ENCODE data around the gene MSN. TPM values are rescaled to one million over a fixed set of nuclear protein-coding genes. Genes with fewer than 3 reads are reported as not detected.

The MSN gene
- polyA plus RNA-seq, 1 donor (not counting 4 experiments of a cell fraction or from before 2014, with no cell fraction given), result 421 TPM

DNA sequence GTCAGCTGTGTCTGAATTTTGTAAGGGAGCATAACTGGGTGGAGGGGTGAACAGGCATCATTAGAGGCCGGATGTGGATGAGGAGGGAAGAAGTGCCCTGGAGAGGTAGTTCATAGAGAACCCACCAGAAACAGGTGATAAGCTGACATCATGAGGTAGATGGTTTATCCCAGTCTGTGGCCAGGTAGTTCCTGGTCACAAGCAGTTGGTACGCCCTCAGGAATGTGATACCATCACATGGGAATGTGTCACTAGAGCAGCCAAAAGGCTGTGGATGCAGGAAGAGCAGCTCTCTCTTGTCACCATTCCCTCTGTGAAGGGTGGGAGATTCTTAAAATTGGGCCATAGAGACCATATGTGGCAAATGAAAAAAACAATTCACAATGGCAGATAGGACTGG lies 21.9 kb downstream of the MSN start:
- no peak for TF ChIP-seq EZH2 (IDR thresholded peaks at IDR 0.05; ENCODE audit: low read length)
- no peak for TF ChIP-seq CTCF (optimal IDR thresholded peaks at IDR 0.05 in 1 of 3, IDR thresholded peaks at IDR 0.05 in 1 of 3, conservative IDR thresholded peaks at IDR 0.05 in 1 of 3; ENCODE audit: extremely low read depth in 1 of 3, insufficient read depth in 2 of 3, low read length in 3 of 3)
- no peak overlapping the region for H3K9ac ChIP-seq (ENCODE audit: control insufficient read depth, extremely low read depth, insufficient read depth, low read length)
- no peak overlapping the region for H3K4me3 ChIP-seq (ENCODE audit: control insufficient read depth in 2 of 3, extremely low read depth in 1 of 3, insufficient read depth in 2 of 3, low read depth in 1 of 3, low read length in 3 of 3)
- peaks cover 30% of the 10 kb centered on the region for H3K4me1 ChIP-seq (ENCODE audit: control insufficient read depth, extremely low read depth, insufficient read depth, low read length)
- dilution Hi-C loops (cut with MboI; ENCODE audit: extremely low pct_ligation_motif_present, low sequenced_read_pairs), result no loop called here
- H3K9me1 ChIP-seq (ENCODE audit: control insufficient read depth, extremely low read depth, insufficient read depth, low read length), result no peaks in the 10 kb centered on the region
- FAIRE-seq (peak; percentile 58), DNase-seq (ENCODE audit: low read depth, low spot score) (peak; percentile 54)
- no peak overlapping the region for H3K4me2 ChIP-seq (ENCODE audit: control insufficient read depth, extremely low read depth, insufficient read depth, low read depth, low read length)
- H3K27ac ChIP-seq (ENCODE audit: control insufficient read depth, insufficient read depth, low read length), result peak overlapping the region; percentile 8
- peaks cover 0 to 2% of the 10 kb centered on the region in 2 experiments for H3K36me3 ChIP-seq (ENCODE audit: control insufficient read depth in 2 of 2, extremely low read depth in 1 of 2, insufficient read depth in 2 of 2, low read length in 2 of 2)
- H4K20me1 ChIP-seq (ENCODE audit: control insufficient read depth, extremely low read depth, insufficient read depth, low read length), result no peaks in the 10 kb centered on the region
- no peak overlapping the region for H2AFZ ChIP-seq (ENCODE audit: control insufficient read depth, low read length)
- peaks cover 86% of the 10 kb centered on the region for H3K79me2 ChIP-seq (ENCODE audit: control insufficient read depth, insufficient read depth, low read length)
- H3K27me3 ChIP-seq (ENCODE audit: control insufficient read depth, extremely low read depth, insufficient read depth, low read length), result no peaks in the 10 kb centered on the region
- no peaks in the 10 kb centered on the region for H3K9me3 ChIP-seq (ENCODE audit: control insufficient read depth, low read depth, low read length)

- Histone ChIP-seq H3K9me3 (ENCODE audit: control insufficient read depth, low read depth, low read length) (no peaks in the 10 kb centered on the region), H3K9ac (ENCODE audit: control insufficient read depth, extremely low read depth, insufficient read depth, low read length) (no peak overlapping the region), H3K4me3 (ENCODE audit: control insufficient read depth in 2 of 3, extremely low read depth in 1 of 3, insufficient read depth in 2 of 3, low read depth in 1 of 3, low read length in 3 of 3) (no peak overlapping the region), H3K4me1 (ENCODE audit: control insufficient read depth, extremely low read depth, insufficient read depth, low read length) (peaks cover 34% of the 10 kb centered on the region), H4K20me1 (ENCODE audit: control insufficient read depth, extremely low read depth, insufficient read depth, low read length) (no peaks in the 10 kb centered on the region), H3K27me3 (ENCODE audit: control insufficient read depth, extremely low read depth, insufficient read depth, low read length) (no peaks in the 10 kb centered on the region), H3K27ac (ENCODE audit: control insufficient read depth, insufficient read depth, low read length) (peak overlapping the region; percentile 27), H3K79me2 (ENCODE audit: control insufficient read depth, insufficient read depth, low read length) (peaks cover 87% of the 10 kb centered on the region), H2AFZ (ENCODE audit: control insufficient read depth, low read length) (no peak overlapping the region), H3K36me3 (ENCODE audit: control insufficient read depth in 2 of 2, extremely low read depth in 1 of 2, insufficient read depth in 2 of 2, low read length in 2 of 2) (peaks cover 0 to 2% of the 10 kb centered on the region in 2 experiments), H3K4me2 (ENCODE audit: control insufficient read depth, extremely low read depth, insufficient read depth, low read depth, low read length) (no peak overlapping the region), H3K9me1 (ENCODE audit: control insufficient read depth, extremely low read depth, insufficient read depth, low read length) (no peaks in the 10 kb centered on the region)
- dilution Hi-C loops (cut with MboI; ENCODE audit: extremely low pct_ligation_motif_present, low sequenced_read_pairs), result no loop called here
- no peak for TF ChIP-seq CTCF (optimal IDR thresholded peaks at IDR 0.05 in 1 of 3, IDR thresholded peaks at IDR 0.05 in 1 of 3, conservative IDR thresholded peaks at IDR 0.05 in 1 of 3; ENCODE audit: extremely low read depth in 1 of 3, insufficient read depth in 2 of 3, low read length in 3 of 3)
- no peak for TF ChIP-seq EZH2 (IDR thresholded peaks at IDR 0.05; ENCODE audit: low read length)
- DNase-seq (ENCODE audit: low read depth, low spot score) (peak; percentile 61), FAIRE-seq (peak; percentile 83)
Observed at GRCh38 chrX:65690057-65690855, 22.8 kb downstream of the MSN start.

All from keratinocyte (primary cell).